CD4-positive, alpha-beta T cell treated with Interleukin-6 for 4 hours (primary cell): ENCODE results near the gene CRY2.
A peak's percentile ranks its signal among the peaks of the same experiment; 100 is the strongest.
"Not testable (repeated sequence)": the region's sequence is repeated elsewhere in the genome, so short reads cannot be mapped to it uniquely, and the experiment has no call there.

ENCODE experiments used
- DNase-seq: peaks from one replicate; pipeline ENCODE4 v3.0.0-alpha.2; 2020; ENCODE audit warnings: mixed read lengths

Gene CRY2

DNA sequence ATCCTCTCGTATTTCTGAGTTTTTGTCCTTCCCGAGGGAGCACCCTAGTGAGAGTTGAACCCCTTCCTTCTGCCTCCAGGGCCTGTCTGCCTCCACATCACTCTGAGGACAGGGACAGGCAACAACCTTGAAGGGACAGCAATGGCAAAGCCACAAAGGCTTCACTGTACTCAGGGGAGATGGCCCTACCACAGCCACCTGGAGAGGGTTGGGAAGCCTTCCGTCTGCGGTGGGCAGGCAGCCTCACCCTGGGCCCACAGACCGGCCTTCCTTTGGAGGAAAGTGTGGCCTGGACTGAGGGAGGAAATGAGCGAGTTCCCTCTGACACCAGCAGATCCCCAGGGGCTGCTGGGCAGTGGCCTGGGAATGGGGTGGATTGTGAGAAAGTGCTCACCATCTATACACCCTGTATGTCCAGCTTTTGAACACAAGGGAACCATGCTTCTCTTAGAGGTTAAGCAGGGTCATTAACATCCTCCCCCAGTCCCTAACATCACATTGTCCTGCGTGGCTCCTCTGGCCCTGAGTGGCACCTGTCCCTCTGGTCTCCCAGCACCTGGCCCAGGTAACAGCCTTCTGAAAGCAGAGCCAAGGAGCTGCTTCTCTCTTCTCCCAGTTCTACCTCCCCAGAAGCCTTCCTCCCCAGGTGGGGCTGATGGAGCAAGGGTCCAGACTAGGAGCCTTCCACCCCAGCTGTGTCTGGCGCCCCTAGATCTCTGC is 35.5 kb upstream of the CRY2 start:
- DNase-seq, result no peak

- no peak for DNase-seq
These were observed 34.4 kb upstream of the CRY2 start for GRCh38 chr11:45812581-45813548.

GRCh38 chr11:45815747-45816146 is 31.5 kb upstream of the CRY2 start:
- DNase-seq, result no peak

DNA sequence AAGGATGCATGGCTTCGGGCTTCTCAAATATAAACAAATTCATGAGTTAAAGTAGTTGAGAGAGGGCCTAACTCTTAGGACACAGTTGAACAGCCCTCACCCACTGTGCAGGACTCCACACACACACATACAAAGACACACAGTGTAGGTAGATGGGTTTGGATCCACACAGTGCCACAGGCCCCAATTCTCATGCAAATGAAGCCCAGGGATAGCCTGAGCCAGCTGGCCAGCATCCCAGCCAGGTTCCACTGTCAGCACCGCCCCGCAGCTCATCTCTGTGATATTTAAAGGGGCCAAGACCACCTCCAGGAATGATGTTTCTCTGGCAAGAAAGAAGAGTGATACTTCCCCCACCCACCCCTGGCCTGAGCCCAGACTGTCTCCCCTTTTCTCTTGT is 30.7 kb upstream of the CRY2 start:
- DNase-seq, result no peak

DNA sequence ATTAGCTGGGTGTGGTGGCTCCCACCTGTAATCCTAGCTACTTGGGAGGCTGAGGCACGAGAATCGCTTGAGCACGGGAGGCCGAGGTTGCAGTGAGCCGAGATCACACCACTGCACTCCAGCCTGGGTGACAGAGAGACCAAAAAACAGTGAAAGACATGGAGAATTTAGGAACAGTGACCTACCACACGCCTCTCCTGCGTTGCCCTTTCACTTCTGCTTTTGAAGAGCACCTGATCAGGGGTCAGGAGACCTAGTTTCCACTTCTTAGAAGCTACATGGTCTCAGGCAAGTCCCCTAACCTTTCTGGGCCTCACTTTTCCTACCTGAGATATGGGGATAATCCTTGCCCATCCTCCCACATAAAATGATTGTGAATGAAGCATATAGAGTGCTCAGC is 30.1 kb upstream of the CRY2 start:
- no peak for DNase-seq

GRCh38 chr11:45818961-45819605 is 28.2 kb upstream of the CRY2 start:
- DNase-seq, result no peak

DNA sequence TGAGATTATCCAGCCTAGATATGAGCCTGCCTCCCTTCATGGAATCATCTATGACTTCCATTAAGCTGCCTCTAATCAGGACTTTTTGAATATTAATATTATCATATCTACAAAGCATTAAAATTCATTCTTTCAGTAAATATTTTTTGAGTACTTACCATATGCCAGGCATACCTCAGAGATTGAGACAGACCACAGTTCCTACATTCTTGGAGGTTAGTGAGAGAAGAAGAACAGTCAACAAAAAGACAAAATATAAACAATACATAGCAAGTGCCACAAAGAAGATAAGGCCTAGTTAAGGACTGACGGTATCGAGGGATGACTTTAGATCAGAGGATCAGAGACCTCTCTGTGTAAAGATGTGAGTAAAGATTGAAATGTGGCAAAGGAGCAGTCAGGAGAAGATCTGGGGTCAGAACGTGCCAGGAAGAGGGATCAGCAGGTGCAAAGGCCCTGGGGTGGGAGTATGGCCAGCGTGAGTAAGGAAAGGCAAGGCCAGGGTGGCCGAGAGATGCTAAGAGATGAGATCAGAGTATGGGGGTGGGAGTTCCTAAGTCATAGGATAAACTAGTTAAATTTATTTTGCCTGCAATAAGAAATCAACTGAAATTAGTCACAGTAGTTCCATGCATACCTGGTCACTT is 26.9 kb upstream of the CRY2 start:
- DNase-seq, result no peak

- DNase-seq, result not testable (repeated sequence)
These were observed 20.8 kb upstream of the CRY2 start for GRCh38 chr11:45826492-45826891.

DNA sequence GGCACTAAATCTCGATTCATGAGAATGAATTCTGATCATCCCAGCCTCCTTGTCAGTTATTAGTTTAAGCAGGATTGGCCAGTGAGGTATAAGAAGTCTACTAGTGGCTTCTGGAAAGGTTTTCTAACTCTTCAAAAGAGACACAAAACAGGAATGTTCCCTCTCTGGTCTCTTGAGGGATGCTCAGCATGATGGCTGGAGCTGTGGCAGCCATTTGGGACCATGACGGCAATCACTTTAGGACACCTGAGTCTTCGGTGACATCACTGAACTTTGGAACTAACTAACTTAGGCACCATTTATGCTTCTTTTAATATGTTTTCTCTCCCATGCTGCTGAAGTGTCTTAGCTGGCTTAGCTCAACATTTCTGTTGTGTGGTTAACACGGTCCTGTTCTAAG is 20.2 kb upstream of the CRY2 start:
- no peak for DNase-seq

GRCh38 chr11:45828996-45829395 is 18.3 kb upstream of the CRY2 start:
- no peak for DNase-seq

DNA sequence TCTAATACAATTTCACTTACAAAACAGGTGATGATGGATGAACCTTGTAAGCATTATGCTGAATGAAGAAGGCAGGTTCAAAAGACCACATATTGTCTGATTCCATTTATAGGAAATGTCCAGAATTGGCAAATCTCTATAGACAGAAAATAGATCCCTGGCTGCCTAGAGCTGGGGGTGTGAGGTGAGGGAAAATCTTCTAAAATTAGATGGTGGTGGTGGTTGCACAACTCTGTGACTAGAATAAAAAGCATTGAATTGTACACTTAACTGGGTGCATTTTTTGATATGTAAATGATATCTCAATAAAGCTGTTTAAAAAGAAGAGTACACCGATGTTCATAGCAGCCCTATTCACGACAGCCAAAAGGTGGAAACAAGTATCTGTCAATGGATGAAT is 16.7 kb upstream of the CRY2 start:
- DNase-seq, result no peak

GRCh38 chr11:45832811-45833441 is 14.3 kb upstream of the CRY2 start:
- DNase-seq, result no peak

GRCh38 chr11:45833761-45834160 is 13.5 kb upstream of the CRY2 start:
- DNase-seq, result no peak

GRCh38 chr11:45834298-45834756 is 12.9 kb upstream of the CRY2 start:
- no peak for DNase-seq

- DNase-seq, result no peak
These were observed 8.1 kb upstream of the CRY2 start for GRCh38 chr11:45839204-45839603.

- DNase-seq, result not testable (repeated sequence)
These were observed 7.0 kb upstream of the CRY2 start for GRCh38 chr11:45840251-45840650.

GRCh38 chr11:45843158-45843924 is 3.9 kb upstream of the CRY2 start:
- DNase-seq, result peak; percentile 89

DNA sequence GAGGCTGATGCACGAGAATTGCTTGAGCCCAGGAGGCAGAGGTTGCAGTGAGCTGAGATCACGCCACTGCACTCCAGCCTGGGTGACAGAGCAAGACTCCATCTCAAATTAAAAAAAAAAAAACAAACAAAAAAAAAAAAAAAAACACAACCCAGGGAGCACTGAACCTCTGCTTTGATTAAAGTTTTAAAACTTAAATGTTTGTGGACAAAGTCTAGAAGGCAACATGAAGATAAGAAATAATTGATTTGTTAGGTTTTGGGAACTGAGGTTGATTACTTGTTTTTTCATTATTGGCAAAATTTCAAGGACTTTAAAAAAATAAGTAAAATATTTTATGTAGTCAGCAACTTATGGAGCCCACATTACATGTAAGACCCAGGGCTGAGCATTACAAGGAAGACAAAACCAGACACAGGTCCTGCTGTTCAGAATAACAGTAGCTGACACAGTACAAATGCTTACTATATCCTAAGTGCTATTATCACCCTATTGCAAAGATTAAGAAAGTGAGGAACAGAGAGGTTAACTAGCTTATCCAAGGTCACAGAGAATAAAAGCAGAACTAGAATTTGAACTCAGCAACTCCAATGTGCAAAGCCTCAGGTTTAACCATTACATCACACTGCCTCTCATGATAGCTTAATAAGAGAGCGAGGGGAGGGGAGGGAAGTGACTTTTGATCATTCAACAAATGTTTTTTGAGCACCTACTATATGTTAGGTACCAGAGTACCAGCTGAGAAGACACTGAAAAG is 2.3 kb upstream of the CRY2 start:
- no peak for DNase-seq

GRCh38 chr11:45846174-45846675 is 1.1 kb upstream of the CRY2 start:
- DNase-seq, result no peak

DNA sequence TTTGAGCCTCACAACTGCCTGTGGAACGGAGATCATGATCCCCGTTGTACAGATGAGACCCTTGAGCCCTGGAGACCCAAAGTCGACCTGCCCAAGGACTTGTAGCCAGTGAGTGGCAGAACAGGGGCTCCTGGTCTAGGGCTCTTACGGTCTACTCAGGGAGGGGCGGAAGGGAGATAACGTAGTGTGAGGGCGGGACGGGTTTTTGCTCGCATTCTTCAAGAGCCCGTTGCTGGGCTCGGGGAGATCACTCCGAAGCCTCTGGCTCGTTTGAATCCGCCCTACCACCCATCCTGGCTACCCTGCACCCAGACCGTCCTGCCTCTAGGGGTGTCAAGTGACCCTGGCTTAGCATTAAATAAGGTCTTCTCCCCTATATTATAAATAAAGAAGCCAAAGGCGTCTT is 639 bp downstream of the CRY2 start:
- DNase-seq, result peak; percentile 43

GRCh38 chr11:45848654-45849081 is 1.4 kb downstream of the CRY2 start:
- no peak for DNase-seq
